Stomach smooth muscle (tissue), 2 donors: ENCODE results near the gene E2F2.

Experiments
- H3K27ac ChIP-seq: one replicate; pipeline ENCODE4 v1.7.0; 2013; ENCODE audit warnings: mild to moderate bottlenecking, low read length, inconsistent platforms
- H3K27me3 ChIP-seq, 2 donors: one replicate each; pipeline ENCODE4 v1.7.0; 2013; ENCODE audit warnings: low read length in 2 of 2; ENCODE audit not compliant: insufficient read depth in 2 of 2, control insufficient read depth in 1 of 2
- H3K36me3 ChIP-seq, 2 donors: one replicate each; pipeline ENCODE4 v1.7.0; 2013; ENCODE audit warnings: low read length in 2 of 2; ENCODE audit not compliant: control insufficient read depth in 2 of 2, insufficient read depth in 2 of 2
- H3K4me1 ChIP-seq: one replicate; pipeline ENCODE4 v1.7.0; 2013; ENCODE audit warnings: low read length; ENCODE audit not compliant: control insufficient read depth, insufficient read depth
- H3K4me3 ChIP-seq, 2 donors: one replicate each; pipeline ENCODE4 v1.7.0; 2013; ENCODE audit warnings: low read length in 2 of 2
- H3K9ac ChIP-seq, 2 donors: one replicate each; pipeline ENCODE4 v1.7.0; 2013; ENCODE audit warnings: low read length in 2 of 2, mild to moderate bottlenecking in 1 of 2
- H3K9me3 ChIP-seq, 2 donors: one replicate each; pipeline ENCODE4 v1.7.0; 2013; ENCODE audit warnings: low read length in 2 of 2; ENCODE audit not compliant: control insufficient read depth in 2 of 2
- donor health status: healthy.
- donor health status: Pancreatic carcinoma.

The E2F2 gene

GRCh38 chr1:23561813-23562100, 30.7 kb upstream of the E2F2 start:
- H3K4me1 ChIP-seq = peaks cover 73% of the 10 kb centered on the region
- H3K9me3 ChIP-seq = no peaks in the 10 kb centered on the region
- H3K9ac ChIP-seq = peak overlapping the region; percentile 51 to 81
- no peaks in the 10 kb centered on the region for H3K27me3 ChIP-seq
- H3K4me3 ChIP-seq = peak overlapping the region; percentile 41 to 59
- H3K27ac ChIP-seq = peak overlapping the region; percentile 99
- no peaks in the 10 kb centered on the region for H3K36me3 ChIP-seq

DNA sequence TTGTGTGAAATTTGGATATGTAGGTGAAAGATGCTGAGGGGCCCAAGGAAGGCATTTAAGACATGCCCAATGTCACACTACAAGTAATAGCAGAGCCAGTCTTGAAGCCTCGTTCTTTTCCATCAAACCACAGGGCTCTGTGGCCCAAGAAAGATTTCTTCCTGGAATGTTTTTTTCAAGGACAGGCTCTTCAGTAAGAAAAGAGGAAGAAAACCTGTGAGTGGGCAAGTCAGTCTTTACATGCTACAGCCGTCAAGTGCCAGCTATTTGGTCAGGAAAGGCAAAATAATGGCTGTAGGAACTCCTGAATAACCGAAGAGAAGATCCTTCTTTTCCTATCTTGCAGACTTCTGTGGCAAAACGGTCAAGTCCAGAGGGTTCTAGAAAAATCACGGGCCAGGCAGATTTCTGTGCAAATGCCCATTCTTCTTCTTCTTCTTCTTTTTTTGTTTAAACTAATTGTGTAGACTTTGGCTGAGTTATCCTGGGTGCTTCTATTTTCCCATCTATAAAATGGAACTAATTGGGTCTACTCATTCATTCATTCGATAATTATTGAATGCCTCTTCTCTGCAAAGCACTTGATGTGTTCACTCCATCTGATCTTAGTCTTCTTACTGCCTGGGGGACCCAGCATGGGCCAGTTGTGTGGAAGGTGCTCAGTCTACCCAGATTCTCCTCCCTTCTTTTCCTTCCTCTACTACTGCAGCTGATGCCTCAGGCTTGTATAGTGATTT, 30.2 kb upstream of the E2F2 start:
- Histone ChIP-seq H3K27me3 (no peaks in the 10 kb centered on the region), H3K4me3 (peak overlapping the region; percentile 41 to 59), H3K36me3 (no peaks in the 10 kb centered on the region), H3K9me3 (no peaks in the 10 kb centered on the region), H3K9ac (peak overlapping the region; percentile 51 to 81), H3K27ac (peak overlapping the region; percentile 99), H3K4me1 (peaks cover 78% of the 10 kb centered on the region)

DNA sequence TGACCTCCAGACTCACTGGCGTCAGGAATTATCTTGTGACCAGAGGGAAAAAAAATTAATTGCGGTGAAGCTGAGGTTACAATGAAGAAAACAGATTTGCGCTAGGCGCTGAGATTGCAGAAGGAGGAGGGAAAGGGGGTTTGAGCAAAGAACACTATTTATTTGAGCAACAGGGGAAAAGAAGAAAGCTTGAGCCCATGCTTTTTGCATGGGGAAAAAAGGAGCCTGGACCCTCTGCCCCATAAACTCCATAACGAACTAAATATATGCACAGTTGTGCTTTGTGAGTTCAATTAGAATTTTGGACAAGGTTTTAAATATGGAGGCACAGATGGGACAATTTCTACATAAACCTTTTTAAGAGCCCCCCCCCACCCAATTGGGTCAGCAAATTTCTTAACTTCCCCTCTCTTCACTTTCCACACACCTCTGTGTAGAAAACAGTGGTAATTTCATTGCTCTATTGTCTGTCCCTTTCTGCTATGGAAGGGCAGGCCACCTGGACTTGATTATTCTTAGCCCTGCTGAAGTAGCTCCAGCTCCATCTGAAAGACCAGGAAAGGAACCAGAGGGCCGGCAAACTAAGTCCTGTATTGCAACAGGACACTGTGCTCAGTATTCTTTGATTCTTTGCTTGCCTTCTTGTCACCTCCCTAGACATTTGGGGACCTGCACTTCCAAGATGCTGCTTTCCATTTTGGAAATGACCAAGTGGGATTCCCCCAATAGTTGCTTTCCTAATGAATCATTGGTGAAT, 29.1 kb upstream of the E2F2 start:
- H3K9ac ChIP-seq = peak overlapping the region; percentile 85 to 86
- H3K36me3 ChIP-seq = no peaks in the 10 kb centered on the region
- H3K4me1 ChIP-seq = peaks cover 84% of the 10 kb centered on the region
- H3K27me3 ChIP-seq = no peaks in the 10 kb centered on the region
- peak overlapping the region; percentile 84 to 95 for H3K4me3 ChIP-seq
- H3K27ac ChIP-seq = peak overlapping the region; percentile 99
- H3K9me3 ChIP-seq = no peaks in the 10 kb centered on the region

GRCh38 chr1:23559136-23559984, 28.3 kb upstream of the E2F2 start, which contains the start of gene ID3:
Gene ID3, minus strand, starts transcription at chr1:23559501. Its CDS starts 75 bp downstream, at chr1:23559426.
- H3K9ac ChIP-seq = peak within 1 kb of the TSS; percentile 85 to 93
- peak within 1 kb of the TSS; percentile 99 for H3K27ac ChIP-seq
- no peaks in the 10 kb centered on the region for H3K36me3 ChIP-seq
- no peaks in the 10 kb centered on the region for H3K27me3 ChIP-seq
- H3K9me3 ChIP-seq = no peaks in the 10 kb centered on the region
- peak within 1 kb of the TSS; percentile 84 to 95 for H3K4me3 ChIP-seq
- H3K4me1 ChIP-seq = peaks cover 86% of the 10 kb centered on the region

GRCh38 chr1:23558872-23559135, 27.8 kb upstream of the E2F2 start:
- Histone ChIP-seq H3K27me3 (no peaks in the 10 kb centered on the region), H3K36me3 (no peaks in the 10 kb centered on the region), H3K4me1 (peaks cover 87% of the 10 kb centered on the region), H3K4me3 (peak overlapping the region; percentile 84 to 95), H3K9ac (peak overlapping the region; percentile 85 to 93), H3K9me3 (no peaks in the 10 kb centered on the region), H3K27ac (peak overlapping the region; percentile 99)

DNA sequence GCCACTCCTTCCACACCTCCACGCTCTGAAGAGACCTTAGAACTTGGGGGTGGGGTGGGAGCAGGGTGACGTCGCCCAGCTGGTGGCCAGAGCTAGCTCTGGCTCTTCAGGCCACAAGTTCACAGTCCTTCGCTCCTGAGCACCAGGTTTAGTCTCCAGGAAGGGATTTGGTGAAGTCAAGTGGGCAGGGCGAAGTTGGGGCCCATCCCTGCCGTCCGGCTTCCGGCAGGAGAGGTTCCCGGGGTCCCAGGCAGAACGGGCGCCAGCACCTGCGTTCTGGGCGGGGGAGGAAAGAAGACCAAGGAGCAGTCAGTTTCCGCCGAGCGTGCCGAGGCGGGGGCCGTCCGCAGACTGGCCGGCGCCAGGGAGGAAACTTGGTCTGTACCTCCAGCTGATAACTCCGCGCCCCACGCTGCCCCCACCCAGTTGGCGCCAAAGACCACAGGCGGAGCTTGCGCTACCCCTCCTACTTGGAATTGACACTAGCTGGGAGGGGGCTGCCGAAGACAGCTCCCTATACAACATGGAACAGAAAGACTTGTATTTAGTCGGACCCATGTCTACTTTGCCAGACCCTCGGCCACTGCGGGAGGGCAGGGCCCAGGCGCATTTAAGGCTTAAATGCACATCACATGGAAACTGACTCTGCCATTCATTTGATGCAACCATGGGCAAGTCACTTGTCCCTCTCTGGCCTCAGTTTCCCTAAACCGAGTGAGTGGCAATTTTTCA, 27.3 kb upstream of the E2F2 start:
- Histone ChIP-seq H3K4me3 (peak overlapping the region; percentile 84 to 95), H3K36me3 (no peaks in the 10 kb centered on the region), H3K27ac (peak overlapping the region; percentile 99), H3K9ac (peak overlapping the region; percentile 85 to 93), H3K27me3 (no peaks in the 10 kb centered on the region), H3K4me1 (peaks cover 86% of the 10 kb centered on the region), H3K9me3 (no peaks in the 10 kb centered on the region)

- peak overlapping the region; percentile 99 for H3K27ac ChIP-seq
- H3K9ac ChIP-seq = peak overlapping the region; percentile 85 to 93
- peak overlapping the region; percentile 84 to 95 for H3K4me3 ChIP-seq
- H3K4me1 ChIP-seq = peaks cover 81% of the 10 kb centered on the region
- H3K27me3 ChIP-seq = no peaks in the 10 kb centered on the region
- H3K9me3 ChIP-seq = no peaks in the 10 kb centered on the region
- no peaks in the 10 kb centered on the region for H3K36me3 ChIP-seq
These were observed 26.6 kb upstream of the E2F2 start for GRCh38 chr1:23557471-23558124.

- peak overlapping the region; percentile 85 to 93 for H3K9ac ChIP-seq
- peaks cover 76% of the 10 kb centered on the region for H3K4me1 ChIP-seq
These were observed 25.8 kb upstream of the E2F2 start for GRCh38 chr1:23556635-23557470.

DNA sequence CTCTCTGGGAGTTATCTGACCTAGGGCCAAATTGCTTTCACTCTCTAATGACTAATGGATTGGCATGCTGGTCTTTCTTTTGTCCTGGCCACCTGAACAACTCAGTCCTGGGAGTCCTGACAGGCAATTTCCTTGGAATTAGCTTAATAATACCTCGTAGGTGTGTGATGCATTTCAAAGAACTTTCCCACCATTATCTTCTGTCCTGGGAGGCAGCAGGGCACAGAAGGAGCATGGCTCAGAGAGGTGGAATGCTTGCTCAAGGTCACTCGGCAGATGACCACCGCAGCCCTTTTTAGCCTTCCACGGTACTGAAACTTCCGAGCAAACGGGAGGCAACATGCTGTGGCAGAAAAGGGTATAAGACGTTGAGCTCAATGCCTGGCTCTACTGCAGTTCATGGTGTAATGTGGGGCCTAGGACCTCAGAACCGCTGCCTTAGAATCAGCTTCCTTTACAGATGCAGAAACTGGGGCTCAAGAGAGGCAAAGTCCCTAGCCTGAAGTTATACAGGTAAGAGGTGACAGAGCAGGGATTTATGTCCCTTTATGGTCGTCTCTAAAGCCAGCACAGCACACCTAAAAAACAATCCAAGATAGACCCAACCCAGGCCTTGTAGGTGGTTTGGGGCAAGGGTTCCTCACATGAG, 25.1 kb upstream of the E2F2 start:
- peak overlapping the region in 1 of 2 donors; percentile 95 for H3K4me3 ChIP-seq
- H3K27me3 ChIP-seq = no peaks in the 10 kb centered on the region
- H3K36me3 ChIP-seq = no peaks in the 10 kb centered on the region
- H3K9ac ChIP-seq = peak overlapping the region in 1 of 2 donors; percentile 76
- H3K4me1 ChIP-seq = peaks cover 69% of the 10 kb centered on the region
- H3K27ac ChIP-seq = peak overlapping the region; percentile 99
- no peaks in the 10 kb centered on the region for H3K9me3 ChIP-seq

More at GRCh38 chr1:23556635-23557470, 25.8 kb upstream of the E2F2 start:
- Histone ChIP-seq H3K4me3 (peak overlapping the region; percentile 84 to 95), H3K27ac (peak overlapping the region; percentile 99), H3K27me3 (no peaks in the 10 kb centered on the region), H3K9me3 (no peaks in the 10 kb centered on the region), H3K36me3 (no peaks in the 10 kb centered on the region)
